Cortex of kidney (tissue), 1 donor: ENCODE data around the gene YJEFN3.

Source experiments
- DNase-seq: peaks from one replicate; lab custom pipeline; 2025; lab: John Stamatoyannopoulos, UW

Gene YJEFN3

GRCh38 chr19:19554074-19555023 lies 25.6 kb downstream of the YJEFN3 start:
- no peak for DNase-seq

GRCh38 chr19:19558055-19558454 lies 29.3 kb downstream of the YJEFN3 start:
- DNase-seq = no peak

- DNase-seq = no peak
Observed at GRCh38 chr19:19558636-19559035, 29.9 kb downstream of the YJEFN3 start.

GRCh38 chr19:19559931-19560330 lies 31.2 kb downstream of the YJEFN3 start:
- no peak for DNase-seq

- DNase-seq = no peak
Observed at GRCh38 chr19:19561946-19562664, 33.4 kb downstream of the YJEFN3 start.

- DNase-seq = no peak
Observed at GRCh38 chr19:19562665-19563347, 34.1 kb downstream of the YJEFN3 start.

GRCh38 chr19:19563348-19563848 lies 34.7 kb downstream of the YJEFN3 start:
- no peak for DNase-seq

GRCh38 chr19:19566306-19566705 lies 37.6 kb downstream of the YJEFN3 start:
- no peak for DNase-seq

- DNase-seq = no peak
Observed at GRCh38 chr19:19567391-19567790, 38.7 kb downstream of the YJEFN3 start.

GRCh38 chr19:19568802-19569756 lies 40.4 kb downstream of the YJEFN3 start:
- no peak for DNase-seq

GRCh38 chr19:19570571-19570970 lies 41.9 kb downstream of the YJEFN3 start:
- DNase-seq = no peak

- no peak for DNase-seq
Observed at GRCh38 chr19:19571071-19571786, 42.5 kb downstream of the YJEFN3 start.

GRCh38 chr19:19575411-19575810 lies 46.7 kb downstream of the YJEFN3 start:
- no peak for DNase-seq

- no peak for DNase-seq
Observed at GRCh38 chr19:19578252-19578651, 49.5 kb downstream of the YJEFN3 start.

GRCh38 chr19:19579533-19580361 lies 51.0 kb downstream of the YJEFN3 start:
- no peak for DNase-seq

- DNase-seq = no peak
Observed at GRCh38 chr19:19580418-19580817, 51.7 kb downstream of the YJEFN3 start.

GRCh38 chr19:19581391-19581790 lies 52.7 kb downstream of the YJEFN3 start:
- DNase-seq = no peak

GRCh38 chr19:19582471-19582870 lies 53.8 kb downstream of the YJEFN3 start:
- DNase-seq = no peak

- DNase-seq = no peak
Observed at GRCh38 chr19:19584356-19584755, 55.6 kb downstream of the YJEFN3 start.
